Measurements from ENCODE around the gene ERMN.

DNA sequence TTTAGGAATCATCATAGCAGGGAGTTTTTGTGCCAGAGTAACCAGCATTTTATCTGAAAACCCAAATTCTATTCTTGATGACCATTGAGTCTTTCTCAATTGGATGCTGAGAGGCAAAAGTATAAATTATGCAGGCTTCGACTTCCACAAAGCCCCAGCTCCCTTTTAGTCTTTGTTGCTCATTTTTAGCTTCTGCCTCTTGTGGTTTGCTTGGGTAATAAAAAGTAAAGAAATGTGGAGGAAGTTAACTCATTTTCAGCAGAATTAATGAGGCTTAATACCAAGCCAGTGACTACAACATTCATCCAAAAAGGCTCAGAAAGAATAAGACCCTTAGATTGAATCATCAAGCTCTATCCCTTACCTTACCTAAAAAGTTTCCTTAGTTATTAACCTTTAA is 18.6 kb downstream of the ERMN start:
- TF ChIP-seq, protein P1, sequence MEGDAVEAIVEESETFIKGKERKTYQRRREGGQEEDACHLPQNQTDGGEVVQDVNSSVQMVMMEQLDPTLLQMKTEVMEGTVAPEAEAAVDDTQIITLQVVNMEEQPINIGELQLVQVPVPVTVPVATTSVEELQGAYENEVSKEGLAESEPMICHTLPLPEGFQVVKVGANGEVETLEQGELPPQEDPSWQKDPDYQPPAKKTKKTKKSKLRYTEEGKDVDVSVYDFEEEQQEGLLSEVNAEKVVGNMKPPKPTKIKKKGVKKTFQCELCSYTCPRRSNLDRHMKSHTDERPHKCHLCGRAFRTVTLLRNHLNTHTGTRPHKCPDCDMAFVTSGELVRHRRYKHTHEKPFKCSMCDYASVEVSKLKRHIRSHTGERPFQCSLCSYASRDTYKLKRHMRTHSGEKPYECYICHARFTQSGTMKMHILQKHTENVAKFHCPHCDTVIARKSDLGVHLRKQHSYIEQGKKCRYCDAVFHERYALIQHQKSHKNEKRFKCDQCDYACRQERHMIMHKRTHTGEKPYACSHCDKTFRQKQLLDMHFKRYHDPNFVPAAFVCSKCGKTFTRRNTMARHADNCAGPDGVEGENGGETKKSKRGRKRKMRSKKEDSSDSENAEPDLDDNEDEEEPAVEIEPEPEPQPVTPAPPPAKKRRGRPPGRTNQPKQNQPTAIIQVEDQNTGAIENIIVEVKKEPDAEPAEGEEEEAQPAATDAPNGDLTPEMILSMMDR (IDR thresholded peaks at IDR 0.05; ENCODE audit: poor library complexity) = no peak
- TF ChIP-seq EZH2 (IDR thresholded peaks at IDR 0.05; ENCODE audit: borderline replicate concordance) (no peak), EZH2phosphoT487 (IDR thresholded peaks at IDR 0.05; ENCODE audit: low read depth, severe bottlenecking, unreplicated experiment) (no peak)
